Psoas muscle (tissue), 8 donors: Measurements from ENCODE around the gene NAPEPLD. TPM values are rescaled to one million over a fixed set of nuclear protein-coding genes. Genes with fewer than 3 reads are reported as not detected.

Experiments
- ATAC-seq, 4 donors: fragments of 200-7000 bp; cut with Tn5 transposase; one replicate each; pipeline ENCODE4 v1.9.1; 2020; ENCODE audit warnings: moderate library complexity in 3 of 4, mild to moderate bottlenecking in 2 of 4
- DNase-seq, 2 donors: peaks; one replicate each; pipeline ENCODE4 v3.0.0-alpha.2; 2020
- H3K27ac ChIP-seq: fragments of 200-600 bp; one replicate; pipeline ENCODE4 v1.8.0; 2022
- H3K27me3 ChIP-seq, 3 donors: fragments of 200-600 bp in 1 of 3; one replicate each; pipeline versions ENCODE4 v1.6.1 to v1.8.0; 2013 to 2022; ENCODE audit warnings: low read length in 2 of 3, mild to moderate bottlenecking in 2 of 3, moderate library complexity in 1 of 3; ENCODE audit not compliant: insufficient read depth in 3 of 3
- H3K36me3 ChIP-seq, 2 donors: fragments of 200-600 bp in 1 of 2; one replicate each; pipeline versions ENCODE4 v1.6.1 to v1.8.0; 2013 to 2022; ENCODE audit warnings: low read depth in 1 of 2, mild to moderate bottlenecking in 1 of 2, moderate library complexity in 1 of 2; ENCODE audit not compliant: insufficient read depth in 1 of 2
- H3K4me1 ChIP-seq: fragments of 200-600 bp; one replicate; pipeline ENCODE4 v1.8.0; 2022
- H3K4me3 ChIP-seq: fragments of 200-600 bp; one replicate; pipeline ENCODE4 v1.8.0; 2022; ENCODE audit warnings: mild to moderate bottlenecking
- H3K9me3 ChIP-seq: fragments of 200-600 bp; one replicate; pipeline ENCODE4 v1.8.0; 2022
- WGBS, 3 donors: extraction: QIAGEN DNeasy Blood & Tissue Kit; methylation state at CpG; one replicate each; pipeline versions ENCODE4 v1.1.6 to v1.1.7; 2013; 5-methylcytosine and 5-hydroxymethylcytosine counted together
- intact Hi-C, 2 donors: fragments of 100-400 bp; cut with DNase I; formaldehyde crosslinking; loops; one replicate each; pipeline versions ENCODE4 v1.11.0 to v1.14.2; 2022
- polyA plus RNA-seq, 3 donors: library from polyadenylated mRNA; stranded (reverse); fragments of 200-250 nt; gene quantifications; one replicate each; pipeline ENCODE4 v1.2.3, GENCODE V29; 2013
- total RNA-seq, 4 donors: library from RNA; stranded (reverse); fragmentation: NEBNext Ultra II Directional in 2 of 4; extraction: Animal tissue kit (Norgen Biotek cat#: 25700) in 2 of 4; gene quantifications; one replicate each; pipeline versions ENCODE4 v1.2.1 to v1.2.4, GENCODE V29; 2021 to 2023
- TF ChIP-seq, protein P1 (sequence below): fragments of 200-600 bp; IDR thresholded peaks from one replicate; pipeline ENCODE4 v1.8.0; 2022; ENCODE audit warnings: antibody characterized with exemption
- donor health status: healthy with polysubstance abuse.
- donor health status: DM: no; HTN: no; CAD: no; lungs with moderate emphysema.
- donor health status: Bipolar disorder and iron deficiency.
- donor health status: healthy.
- donor health status: DM: yes; HTN: yes; CAD: no.
- donor health status: DM: no; HTN: no; CAD: no.
- donor health status: DM: no; HTN: no; CAD: no.
- donor health status: DM: yes; HTN: yes; CAD: no.

Gene NAPEPLD
- total and polyA plus RNA-seq, 7 donors = 2.9 to 9.7 (median 5.5) TPM

- 89 to 93% (median 91%) methylated on average over 23 of the region's 23 CpGs for WGBS, 3 donors
- intact Hi-C loops = no loop called here
These were observed 80.2 kb downstream of the NAPEPLD start for GRCh38 chr7:103068414-103069403.

GRCh38 chr7:103065667-103066066 is 83.2 kb downstream of the NAPEPLD start:
- intact Hi-C loops = no loop called here
- H3K4me3 ChIP-seq = no peak overlapping the region

More at GRCh38 chr7:103068414-103069403, 80.2 kb downstream of the NAPEPLD start:
- peaks cover 2% of the 10 kb centered on the region for H3K4me1 ChIP-seq
- no peak overlapping the region for H3K4me3 ChIP-seq
- no peak overlapping the region for H3K27ac ChIP-seq
- H3K9me3 ChIP-seq = no peaks in the 10 kb centered on the region
- no peak for DNase-seq
- ATAC-seq = no peak
- TF ChIP-seq, protein P1, sequence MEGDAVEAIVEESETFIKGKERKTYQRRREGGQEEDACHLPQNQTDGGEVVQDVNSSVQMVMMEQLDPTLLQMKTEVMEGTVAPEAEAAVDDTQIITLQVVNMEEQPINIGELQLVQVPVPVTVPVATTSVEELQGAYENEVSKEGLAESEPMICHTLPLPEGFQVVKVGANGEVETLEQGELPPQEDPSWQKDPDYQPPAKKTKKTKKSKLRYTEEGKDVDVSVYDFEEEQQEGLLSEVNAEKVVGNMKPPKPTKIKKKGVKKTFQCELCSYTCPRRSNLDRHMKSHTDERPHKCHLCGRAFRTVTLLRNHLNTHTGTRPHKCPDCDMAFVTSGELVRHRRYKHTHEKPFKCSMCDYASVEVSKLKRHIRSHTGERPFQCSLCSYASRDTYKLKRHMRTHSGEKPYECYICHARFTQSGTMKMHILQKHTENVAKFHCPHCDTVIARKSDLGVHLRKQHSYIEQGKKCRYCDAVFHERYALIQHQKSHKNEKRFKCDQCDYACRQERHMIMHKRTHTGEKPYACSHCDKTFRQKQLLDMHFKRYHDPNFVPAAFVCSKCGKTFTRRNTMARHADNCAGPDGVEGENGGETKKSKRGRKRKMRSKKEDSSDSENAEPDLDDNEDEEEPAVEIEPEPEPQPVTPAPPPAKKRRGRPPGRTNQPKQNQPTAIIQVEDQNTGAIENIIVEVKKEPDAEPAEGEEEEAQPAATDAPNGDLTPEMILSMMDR = no peak
- H3K27me3 ChIP-seq = no peaks in the 10 kb centered on the region
- H3K36me3 ChIP-seq = no peaks in the 10 kb centered on the region

GRCh38 chr7:103063895-103064294 is 85.0 kb downstream of the NAPEPLD start:
- ATAC-seq = no peak
- 80 to 84% (median 82%) methylated on average over 3 of the region's 3 CpGs for WGBS, 3 donors
- no peak overlapping the region for H3K27ac ChIP-seq
- TF ChIP-seq, protein P1 = no peak
- no peaks in the 10 kb centered on the region for H3K27me3 ChIP-seq
- no peak overlapping the region for H3K4me3 ChIP-seq
- no peaks in the 10 kb centered on the region for H3K9me3 ChIP-seq
- intact Hi-C loops = loop anchor here in 1 of 2 donors (5.0 kb wide), 1 partner anchor 307 kb away; no protein-coding TSS in a partner anchor
- DNase-seq = no peak
- no peaks in the 10 kb centered on the region for H3K4me1 ChIP-seq
- H3K36me3 ChIP-seq = no peaks in the 10 kb centered on the region

More at GRCh38 chr7:103065667-103066066, 83.2 kb downstream of the NAPEPLD start:
- DNase-seq (peak in 1 of 2 donors; percentile 30), ATAC-seq (peak in 1 of 4 donors; percentile 55)
- Histone ChIP-seq H3K27me3 (no peaks in the 10 kb centered on the region), H3K9me3 (no peaks in the 10 kb centered on the region), H3K27ac (no peak overlapping the region), H3K36me3 (no peaks in the 10 kb centered on the region), H3K4me1 (no peaks in the 10 kb centered on the region)
- TF ChIP-seq, protein P1 = peak; percentile 30
- 0 to 19% (median 7%) methylated on average over 1 of the region's 1 CpG for WGBS, 3 donors

GRCh38 chr7:103059471-103059870 is 89.4 kb downstream of the NAPEPLD start:
- no peak overlapping the region for H3K27ac ChIP-seq
- H3K27me3 ChIP-seq = no peaks in the 10 kb centered on the region
- ATAC-seq = no peak
- no peaks in the 10 kb centered on the region for H3K36me3 ChIP-seq
- TF ChIP-seq, protein P1 = no peak
- DNase-seq = no peak
- intact Hi-C loops = no loop called here
- no peaks in the 10 kb centered on the region for H3K9me3 ChIP-seq
- WGBS, 3 donors = 66 to 79% (median 72%) methylated on average over 2 of the region's 2 CpGs
- H3K4me1 ChIP-seq = no peaks in the 10 kb centered on the region
- no peak overlapping the region for H3K4me3 ChIP-seq
